DND-41 (cell line): ENCODE results near the gene FHDC1.

Experiments
- CTCF ChIP-seq: IDR thresholded peaks from 2 replicates; pipeline ENCODE4 v1.5.1; 2012; ENCODE audit warnings: borderline replicate concordance, low read length, moderate library complexity, mild to moderate bottlenecking; ENCODE audit not compliant: poor library complexity, severe bottlenecking; ENCODE audit errors: extremely low read depth
- EZH2 ChIP-seq: IDR thresholded peaks from 3 replicates; pipeline ENCODE4 v1.6.1; 2012; ENCODE audit warnings: borderline replicate concordance, low read depth, mild to moderate bottlenecking, moderate library complexity, low read length, inconsistent platforms; ENCODE audit not compliant: severe bottlenecking

- no peak for TF ChIP-seq CTCF
- TF ChIP-seq EZH2, result no peak
These were observed 74.0 kb downstream of the FHDC1 start for GRCh38 chr4:153010146-153010545.
